Natural killer cell treated with Interleukin-12 subunit alpha and Interleukin-12 subunit beta and Interleukin-15 and Interleukin-18, amount 100 ng/mL, for 72 hours (primary cell): ENCODE measurements around the gene SMIM35. TPM values are rescaled to one million over a fixed set of nuclear protein-coding genes. Genes with fewer than 3 reads are reported as not detected.

ENCODE experiments used
- ATAC-seq, 2 donors: fragments of 150-1000 bp; cut with Tn5 transposase in 1 of 2; sonication (Bioruptor Pico), chemical (Tn5 transposase) in 1 of 2; 2 replicates each; pipeline ENCODE4 v1.10.0; 2021
- DNase-seq: peaks from one replicate; pipeline ENCODE4 v3.0.0; 2022; ENCODE audit warnings: low spot score
- H3K27ac Mint-ChIP-seq, 2 donors: 1 replicate in 1 of 2; 2 replicates in 1 of 2; pipeline ENCODE4 v1.8.0; 2022; ENCODE audit warnings: mixed read lengths in 2 of 2, mild to moderate bottlenecking in 1 of 2, moderate library complexity in 1 of 2
- H3K27me3 Mint-ChIP-seq, 2 donors: 1 replicate in 1 of 2; 2 replicates in 1 of 2; pipeline ENCODE4 v1.8.0; 2022; ENCODE audit warnings: mixed read lengths in 2 of 2
- H3K36me3 Mint-ChIP-seq: one replicate; pipeline ENCODE4 v1.8.0; 2022; ENCODE audit warnings: mixed read lengths
- H3K4me1 Mint-ChIP-seq, 2 donors: 1 replicate in 1 of 2; 2 replicates in 1 of 2; pipeline ENCODE4 v1.8.0; 2022; ENCODE audit warnings: low read depth in 2 of 2, mixed read lengths in 2 of 2, mild to moderate bottlenecking in 1 of 2
- H3K4me3 Mint-ChIP-seq: one replicate; pipeline ENCODE4 v1.8.0; 2022; ENCODE audit warnings: mixed read lengths
- H3K9me3 Mint-ChIP-seq: 2 replicates; pipeline ENCODE4 v1.8.0; 2022; ENCODE audit warnings: mixed read lengths
- total RNA-seq, 2 donors: library from RNA; stranded (reverse); gene quantifications; one replicate each; pipeline ENCODE4 v1.2.3, GENCODE V29; 2022

SMIM35 gene
- total RNA-seq, 2 donors from 2014 or later = not detected

- Mint-ChIP-seq H3K9me3 (peaks cover 9% of the 10 kb centered on the region), H3K4me3 (no peak overlapping the region), H3K36me3 (peaks cover 26% of the 10 kb centered on the region), H3K4me1 (peaks cover 75 to 77% of the 10 kb centered on the region in 2 donors), H3K27ac (peak overlapping the region; percentile 94 to 98), H3K27me3 (no peaks in the 10 kb centered on the region)
- ATAC-seq (no peak), DNase-seq (no peak)
Measured at GRCh38 chr11:118000850-118001228, 85.9 kb downstream of the SMIM35 start.

- Mint-ChIP-seq H3K9me3 (peaks cover 9% of the 10 kb centered on the region), H3K4me1 (peaks cover 74 to 76% of the 10 kb centered on the region in 2 donors), H3K27me3 (no peaks in the 10 kb centered on the region), H3K27ac (peak overlapping the region; percentile 94 to 98), H3K4me3 (peak overlapping the region; percentile 38), H3K36me3 (peaks cover 28% of the 10 kb centered on the region)
- DNase-seq (no peak), ATAC-seq (no peak)
Measured at GRCh38 chr11:118000067-118000849, 86.5 kb downstream of the SMIM35 start.

GRCh38 chr11:117999354-117999993, 87.3 kb downstream of the SMIM35 start:
- peak overlapping the region; percentile 38 for H3K4me3 Mint-ChIP-seq
- H3K27me3 Mint-ChIP-seq = no peaks in the 10 kb centered on the region
- peaks cover 9% of the 10 kb centered on the region for H3K9me3 Mint-ChIP-seq
- H3K36me3 Mint-ChIP-seq = peaks cover 28% of the 10 kb centered on the region
- DNase-seq = no peak
- ATAC-seq = no peak
- H3K4me1 Mint-ChIP-seq = peaks cover 73 to 75% of the 10 kb centered on the region in 2 donors
- peak overlapping the region; percentile 94 to 98 for H3K27ac Mint-ChIP-seq

GRCh38 chr11:117998664-117999353, 88.0 kb downstream of the SMIM35 start:
- Mint-ChIP-seq H3K4me3 (peak overlapping the region; percentile 80), H3K9me3 (peaks cover 5% of the 10 kb centered on the region), H3K36me3 (peaks cover 28% of the 10 kb centered on the region), H3K27me3 (no peaks in the 10 kb centered on the region), H3K4me1 (peaks cover 66 to 74% of the 10 kb centered on the region in 2 donors), H3K27ac (peak overlapping the region; percentile 88 to 94)
- DNase-seq = no peak
- ATAC-seq = no peak

GRCh38 chr11:117997823-117998579, 88.8 kb downstream of the SMIM35 start:
- H3K4me1 Mint-ChIP-seq = peaks cover 59 to 72% of the 10 kb centered on the region in 2 donors
- no peak for DNase-seq
- H3K4me3 Mint-ChIP-seq = peak overlapping the region; percentile 80
- H3K9me3 Mint-ChIP-seq = peaks cover 3% of the 10 kb centered on the region
- H3K36me3 Mint-ChIP-seq = peaks cover 24% of the 10 kb centered on the region
- peak; percentile 38 to 40 for ATAC-seq
- H3K27me3 Mint-ChIP-seq = no peaks in the 10 kb centered on the region
- H3K27ac Mint-ChIP-seq = peak overlapping the region; percentile 88 to 94

GRCh38 chr11:117997406-117997805, 89.4 kb downstream of the SMIM35 start:
- Mint-ChIP-seq H3K4me1 (peaks cover 59 to 72% of the 10 kb centered on the region in 2 donors), H3K27me3 (no peaks in the 10 kb centered on the region), H3K4me3 (peak overlapping the region; percentile 80), H3K9me3 (peaks cover 3% of the 10 kb centered on the region), H3K36me3 (peaks cover 30% of the 10 kb centered on the region), H3K27ac (peak overlapping the region; percentile 88 to 94)
- DNase-seq = no peak
- peak in 1 of 2 donors; percentile 38 for ATAC-seq

GRCh38 chr11:117996058-117996457, 90.7 kb downstream of the SMIM35 start:
- ATAC-seq (no peak), DNase-seq (no peak)
- Mint-ChIP-seq H3K36me3 (peaks cover 41% of the 10 kb centered on the region), H3K27ac (peak overlapping the region; percentile 71 to 94), H3K4me3 (peak overlapping the region; percentile 45), H3K9me3 (peaks cover 3% of the 10 kb centered on the region), H3K27me3 (no peaks in the 10 kb centered on the region), H3K4me1 (peaks cover 59 to 70% of the 10 kb centered on the region in 2 donors)

- no peak overlapping the region for H3K4me3 Mint-ChIP-seq
- H3K27me3 Mint-ChIP-seq = no peaks in the 10 kb centered on the region
- no peak for ATAC-seq
- H3K4me1 Mint-ChIP-seq = peaks cover 59 to 70% of the 10 kb centered on the region in 2 donors
- peaks cover 3% of the 10 kb centered on the region for H3K9me3 Mint-ChIP-seq
- no peak for DNase-seq
- H3K27ac Mint-ChIP-seq = peak overlapping the region; percentile 71 to 94
- peaks cover 41% of the 10 kb centered on the region for H3K36me3 Mint-ChIP-seq
Measured at GRCh38 chr11:117995472-117995871, 91.3 kb downstream of the SMIM35 start.

- Mint-ChIP-seq H3K36me3 (peaks cover 50% of the 10 kb centered on the region), H3K9me3 (peaks cover 3% of the 10 kb centered on the region), H3K27me3 (no peaks in the 10 kb centered on the region), H3K27ac (peak overlapping the region; percentile 91 to 94), H3K4me3 (no peak overlapping the region), H3K4me1 (peaks cover 65 to 68% of the 10 kb centered on the region in 2 donors)
- DNase-seq (no peak), ATAC-seq (no peak)
Measured at GRCh38 chr11:117993988-117994745, 92.6 kb downstream of the SMIM35 start.

GRCh38 chr11:117992620-117993019, 94.1 kb downstream of the SMIM35 start:
- peaks cover 45% of the 10 kb centered on the region for H3K36me3 Mint-ChIP-seq
- peaks cover 3% of the 10 kb centered on the region for H3K9me3 Mint-ChIP-seq
- DNase-seq (no peak), ATAC-seq (no peak)
- peaks cover 68 to 71% of the 10 kb centered on the region in 2 donors for H3K4me1 Mint-ChIP-seq
- no peaks in the 10 kb centered on the region for H3K27me3 Mint-ChIP-seq
- peak overlapping the region; percentile 91 to 94 for H3K27ac Mint-ChIP-seq
- peak overlapping the region; percentile 65 for H3K4me3 Mint-ChIP-seq

GRCh38 chr11:117992136-117992535, 94.6 kb downstream of the SMIM35 start:
- Mint-ChIP-seq H3K27ac (peak overlapping the region; percentile 91 to 94), H3K4me3 (peak overlapping the region; percentile 65), H3K36me3 (peaks cover 44% of the 10 kb centered on the region), H3K4me1 (peaks cover 68 to 71% of the 10 kb centered on the region in 2 donors), H3K9me3 (no peaks in the 10 kb centered on the region), H3K27me3 (no peaks in the 10 kb centered on the region)
- ATAC-seq (no peak), DNase-seq (no peak)

GRCh38 chr11:117989351-117990102, 97.2 kb downstream of the SMIM35 start:
- peaks cover 38% of the 10 kb centered on the region for H3K36me3 Mint-ChIP-seq
- H3K27ac Mint-ChIP-seq = peak overlapping the region; percentile 95 to 98
- H3K9me3 Mint-ChIP-seq = no peaks in the 10 kb centered on the region
- no peak for ATAC-seq
- no peak for DNase-seq
- H3K27me3 Mint-ChIP-seq = no peaks in the 10 kb centered on the region
- H3K4me3 Mint-ChIP-seq = peak overlapping the region; percentile 95
- H3K4me1 Mint-ChIP-seq = peaks cover 70 to 79% of the 10 kb centered on the region in 2 donors
